PC-3 (cell line): ENCODE measurements around the gene SSU72. TPM values are rescaled to one million over a fixed set of nuclear protein-coding genes. Genes with fewer than 3 reads are reported as not detected.
"Not testable (repeated sequence)": the region's sequence is repeated elsewhere in the genome, so short reads cannot be mapped to it uniquely, and the experiment has no call there.

Source experiments
- ATAC-seq: fragments of 200-7000 bp; cut with Tn5 transposase; 2 replicates; pipeline ENCODE4 v1.9.1; 2020; ENCODE audit warnings: mild to moderate bottlenecking, moderate library complexity
- BruUV-seq: library from RNA; stranded (reverse); fragments of 400-500 nt; replicated peaks from 2 replicates; lab custom pipeline; 2021; lab: Mats Ljungman, UMichigan
- CTCF ChIA-PET: fragments of 300-600 bp; sonication (Branson Sonifier 250); formaldehyde crosslinking; loops from one replicate; lab custom pipeline; 2022; ENCODE audit warnings: antibody characterized with exemption; lab: Charles Lee
- POLR2A ChIA-PET: fragments of 300-600 bp; sonication (Branson Sonifier 250); formaldehyde crosslinking; loops from one replicate; lab custom pipeline; 2022; ENCODE audit warnings: antibody characterized with exemption; ENCODE audit not compliant: unreplicated experiment; lab: Charles Lee
- DNase-seq: peaks from one replicate; pipeline ENCODE4 v3.0.0-alpha.2; 2015
- H2AFZ ChIP-seq: fragments of 300-600 bp; sonication (generic); 2 replicates; pipeline ENCODE4 v1.6.0; 2016; ENCODE audit warnings: antibody characterized with exemption, low read length
- H3F3A ChIP-seq: fragments of 300-600 bp; sonication (generic); one replicate; pipeline ENCODE4 v1.6.0; 2017; ENCODE audit warnings: antibody characterized with exemption, low read length, control low read depth, mild to moderate bottlenecking; ENCODE audit not compliant: unreplicated experiment
- H3K27ac ChIP-seq: fragments of 300-600 bp; sonication (generic); 2 replicates; pipeline ENCODE4 v1.5.1; 2016; ENCODE audit warnings: mild to moderate bottlenecking, low read length
- H3K27me3 ChIP-seq: fragments of 300-600 bp; sonication (generic); 2 replicates; pipeline ENCODE4 v1.6.1; 2016; ENCODE audit warnings: low read length, mixed read lengths
- H3K36me3 ChIP-seq: fragments of 300-600 bp; sonication (generic); 2 replicates; pipeline ENCODE4 v1.6.1; 2016; ENCODE audit warnings: low read depth, mixed run types, low read length, mixed read lengths
- H3K4me1 ChIP-seq: fragments of 300-600 bp; sonication (generic); 2 replicates; pipeline ENCODE4 v1.5.1; 2016; ENCODE audit warnings: low read length; ENCODE audit not compliant: insufficient read depth
- H3K4me2 ChIP-seq: fragments of 300-600 bp; sonication (generic); 2 replicates; pipeline ENCODE4 v1.6.0; 2016; ENCODE audit warnings: low read length
- H3K4me3 ChIP-seq: fragments of 300-600 bp; sonication (generic); 2 replicates; pipeline ENCODE4 v1.5.1; 2016; ENCODE audit warnings: mild to moderate bottlenecking, low read length, mixed read lengths
- H3K79me2 ChIP-seq: fragments of 300-600 bp; sonication (generic); 2 replicates; pipeline ENCODE4 v1.6.1; 2017; ENCODE audit warnings: low read length, mixed read lengths
- H3K9ac ChIP-seq: fragments of 300-600 bp; sonication (generic); 2 replicates; pipeline ENCODE4 v1.6.0; 2016; ENCODE audit warnings: mild to moderate bottlenecking, low read length
- H3K9me2 ChIP-seq: fragments of 300-600 bp; sonication (generic); replicated peaks from 2 replicates; pipeline ENCODE4 v1.6.1; 2016; ENCODE audit warnings: mixed run types, low read length, mixed read lengths
- H3K9me3 ChIP-seq: fragments of 300-600 bp; sonication (generic); 2 replicates; pipeline ENCODE4 v1.6.1; 2016; ENCODE audit warnings: low read length, mixed read lengths
- H4K20me1 ChIP-seq: fragments of 300-600 bp; sonication (generic); 2 replicates; pipeline ENCODE4 v1.6.1; 2016; ENCODE audit warnings: low read length, mixed read lengths
- CTCF ChIP-seq: fragments of 300-600 bp; sonication (generic); conservative IDR thresholded peaks from 2 replicates; pipeline ENCODE4 v1.5.1; 2017; ENCODE audit warnings: antibody characterized with exemption, low read depth, mild to moderate bottlenecking, low read length
- EZH2 ChIP-seq: fragments of 300-600 bp; sonication (generic); IDR thresholded peaks from one replicate; pipeline ENCODE4 v1.6.1; 2017; ENCODE audit warnings: antibody characterized with exemption, mild to moderate bottlenecking, low read length; ENCODE audit not compliant: unreplicated experiment
- EZH2phosphoT487 ChIP-seq: fragments of 300-600 bp; sonication (generic); IDR thresholded peaks from 2 replicates; pipeline ENCODE4 v1.6.1; 2018; ENCODE audit warnings: mild to moderate bottlenecking, antibody characterized with exemption, low read length, borderline replicate concordance
- intact Hi-C: fragments of 100-400 bp; cut with micrococcal nuclease; formaldehyde crosslinking; loops from 2 replicates; pipeline ENCODE4 v1.9.0; 2023
- total RNA-seq: library from RNA; depleted of rRNA; stranded (reverse); fragments of >200 nt; gene quantifications from 2 replicates; pipeline ENCODE4 v1.2.3, GENCODE V29; 2014

The SSU72 gene
- total RNA-seq, 1 experiment from 2014 or later, result 283 TPM

- CTCF ChIA-PET, H3K9ac ChIP-seq, DNase-seq, intact Hi-C loops, H2AFZ ChIP-seq, H3K27ac ChIP-seq, H3K4me2 ChIP-seq, H3F3A ChIP-seq, BruUV-seq, H3K9me2 ChIP-seq, H3K27me3 ChIP-seq, H3K79me2 ChIP-seq, H3K4me1 ChIP-seq, POLR2A ChIA-PET, H4K20me1 ChIP-seq, H3K9me3 ChIP-seq, H3K4me3 ChIP-seq, ATAC-seq: not testable (repeated sequence)
- H3K36me3 ChIP-seq, result peaks cover 43% of the 10 kb centered on the region
These were observed 51.0 kb downstream of the SSU72 start for GRCh38 chr1:1523651-1524050.

DNA sequence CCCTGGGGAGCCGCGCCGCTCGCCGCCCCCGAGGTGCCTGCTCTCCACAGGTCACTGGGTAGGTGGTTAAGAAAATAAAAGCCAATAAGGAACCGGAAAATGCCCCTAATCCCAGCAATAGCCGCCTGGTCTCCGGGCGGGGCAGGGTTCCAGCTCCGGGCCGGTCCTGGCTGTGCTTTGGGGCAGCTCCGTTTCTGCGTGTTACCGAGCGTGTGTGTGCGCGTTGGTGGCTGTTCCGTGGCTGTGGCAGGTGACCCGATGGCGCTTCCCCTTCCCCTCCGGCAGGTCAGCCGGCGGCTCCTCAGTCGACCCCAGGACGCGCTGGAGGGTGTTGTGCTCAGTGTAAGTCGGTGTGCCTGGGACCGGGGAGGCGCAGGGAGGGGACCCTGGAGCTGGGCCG is 51.4 kb downstream of the SSU72 start:
- H3K9me3 ChIP-seq, CTCF ChIA-PET: not testable (repeated sequence)

DNA sequence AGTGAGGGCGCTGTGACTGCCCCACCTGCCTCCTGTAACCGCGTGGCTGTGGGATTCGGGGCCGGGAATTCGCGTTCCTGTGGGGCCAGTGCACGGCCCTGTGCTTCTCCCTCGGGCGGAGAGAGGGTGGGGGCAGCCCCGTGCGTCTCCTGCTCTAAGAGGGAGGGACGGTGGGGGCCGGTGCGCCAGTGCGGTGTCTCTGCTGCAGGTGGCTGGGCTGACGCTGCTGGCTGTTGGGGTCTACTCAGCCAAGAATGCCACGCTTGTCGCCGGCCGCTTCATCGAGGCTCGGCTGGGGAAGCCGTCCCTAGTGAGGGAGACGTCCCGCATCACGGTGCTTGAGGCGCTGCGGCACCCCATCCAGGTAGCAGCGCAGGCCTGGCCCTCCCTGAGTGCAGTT is 52.1 kb downstream of the SSU72 start:
- H2AFZ ChIP-seq, H3K9me2 ChIP-seq, H3K9me3 ChIP-seq, H4K20me1 ChIP-seq, BruUV-seq, H3K4me3 ChIP-seq, CTCF ChIA-PET, H3K4me1 ChIP-seq, DNase-seq, H3K4me2 ChIP-seq, H3K27ac ChIP-seq, H3K9ac ChIP-seq, POLR2A ChIA-PET, ATAC-seq, H3K27me3 ChIP-seq, intact Hi-C loops, H3K79me2 ChIP-seq, H3F3A ChIP-seq: not testable (repeated sequence)
- H3K36me3 ChIP-seq, result peaks cover 39% of the 10 kb centered on the region

More for the DNA sequence above, 51.4 kb downstream of the SSU72 start:
- POLR2A ChIA-PET, H3K9ac ChIP-seq, ATAC-seq, H4K20me1 ChIP-seq, intact Hi-C loops, H3K27ac ChIP-seq, H3K4me1 ChIP-seq, H3F3A ChIP-seq, BruUV-seq, H3K4me2 ChIP-seq, H3K27me3 ChIP-seq, H3K79me2 ChIP-seq, H2AFZ ChIP-seq, DNase-seq, H3K9me2 ChIP-seq, H3K4me3 ChIP-seq: not testable (repeated sequence)
- H3K36me3 ChIP-seq, result peaks cover 40% of the 10 kb centered on the region

DNA sequence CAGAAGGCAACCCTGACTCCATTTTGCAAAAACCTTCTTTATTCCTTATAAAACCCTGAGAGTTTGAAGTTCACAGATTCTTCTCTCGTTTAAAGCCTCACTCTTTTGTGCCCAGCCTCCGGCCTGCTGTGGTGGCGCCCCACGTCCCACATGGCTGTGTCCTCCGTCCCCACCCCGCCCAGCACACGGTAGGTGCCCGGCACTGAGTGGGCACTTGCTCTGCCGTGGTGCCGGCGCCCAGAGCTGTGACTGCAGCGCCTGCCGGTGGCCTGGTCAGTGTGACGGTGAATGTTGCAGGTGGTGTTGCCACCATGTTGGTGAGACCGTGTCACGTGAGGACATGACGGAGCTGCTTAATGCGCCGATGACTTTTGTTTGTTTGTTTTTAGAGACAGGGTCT is 53.3 kb downstream of the SSU72 start:
- intact Hi-C loops, result no loop called here
- POLR2A ChIA-PET, result no interaction called here

GRCh38 chr1:1519805-1520505 is 54.7 kb downstream of the SSU72 start:
- Histone ChIP-seq H3K79me2 (peaks cover 13% of the 10 kb centered on the region), H3K36me3 (peaks cover 38% of the 10 kb centered on the region)
- H3K9me2 ChIP-seq, H3K9ac ChIP-seq, H2AFZ ChIP-seq, H3K27ac ChIP-seq, H3K4me2 ChIP-seq, H3F3A ChIP-seq, DNase-seq, CTCF ChIA-PET, POLR2A ChIA-PET, H3K4me3 ChIP-seq, H3K9me3 ChIP-seq, BruUV-seq, intact Hi-C loops, H3K4me1 ChIP-seq, ATAC-seq, H3K27me3 ChIP-seq, H4K20me1 ChIP-seq: not testable (repeated sequence)

More for the DNA sequence above, 53.3 kb downstream of the SSU72 start:
- H3K9me3 ChIP-seq, result no peaks in the 10 kb centered on the region
- no peak overlapping the region for H3K4me3 ChIP-seq
- H3K4me1 ChIP-seq, result no peaks in the 10 kb centered on the region
- TF ChIP-seq EZH2, result no peak
- no peak for TF ChIP-seq CTCF
- no peak for TF ChIP-seq EZH2phosphoT487
- H4K20me1 ChIP-seq, result no peaks in the 10 kb centered on the region
- peaks cover 38% of the 10 kb centered on the region for H3K36me3 ChIP-seq
- no peaks in the 10 kb centered on the region for H3F3A ChIP-seq
- peaks cover 4% of the 10 kb centered on the region; the same call in 1 of the 2 replicates for H3K79me2 ChIP-seq
- DNase-seq, result no peak
- no peaks in the 10 kb centered on the region for H3K27me3 ChIP-seq
- no TSS peak for BruUV-seq
- no peak overlapping the region for H2AFZ ChIP-seq
- CTCF ChIA-PET, result no interaction called here
- H3K9me2 ChIP-seq, result no peaks in the 10 kb centered on the region
- no peak overlapping the region for H3K4me2 ChIP-seq
- H3K27ac ChIP-seq, result no peak overlapping the region
- H3K9ac ChIP-seq, result no peak overlapping the region
- ATAC-seq, result no peak

DNA sequence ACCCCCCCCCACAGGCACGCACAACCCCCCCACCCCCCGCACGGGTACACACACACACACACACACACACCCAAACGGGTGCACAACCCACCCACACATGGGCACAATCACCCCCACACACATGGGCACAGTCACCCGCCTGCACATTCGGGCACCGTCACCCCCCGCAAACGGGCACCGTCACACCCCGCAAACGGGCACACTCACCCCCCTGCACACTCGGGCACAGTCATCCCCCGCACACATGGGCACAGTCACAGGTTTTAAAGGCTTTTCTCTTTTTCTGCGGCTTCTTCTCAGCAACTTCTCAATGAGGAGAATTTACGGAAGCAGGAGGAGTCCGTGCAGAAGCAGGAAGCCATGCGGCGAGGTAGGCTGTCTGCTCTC is 56.0 kb downstream of the SSU72 start:
- not testable (repeated sequence) for H3K27me3 ChIP-seq

More for the DNA sequence above, 56.0 kb downstream of the SSU72 start:
- H3K9me3 ChIP-seq, H3K4me3 ChIP-seq, POLR2A ChIA-PET, H3K9ac ChIP-seq, H3K4me1 ChIP-seq, ATAC-seq, H3K27ac ChIP-seq, H4K20me1 ChIP-seq, H3F3A ChIP-seq, BruUV-seq, H2AFZ ChIP-seq, intact Hi-C loops, H3K9me2 ChIP-seq, CTCF ChIA-PET, H3K4me2 ChIP-seq, DNase-seq: not testable (repeated sequence)
- peaks cover 38% of the 10 kb centered on the region for H3K36me3 ChIP-seq
- peaks cover 26% of the 10 kb centered on the region for H3K79me2 ChIP-seq
